Progenitor cell of endocrine pancreas (in vitro differentiated cells): ENCODE results near the gene SLC1A4. TPM values are rescaled to one million over a fixed set of nuclear protein-coding genes. Genes with fewer than 3 reads are reported as not detected.
A peak's percentile ranks its signal among the peaks of the same experiment; 100 is the strongest.

Source experiments
- DNase-seq: peaks from one replicate; pipeline ENCODE4 v3.0.0; 2021; ENCODE audit warnings: low spot score; ENCODE audit not compliant: unreplicated experiment
- H3K27ac Mint-ChIP-seq: 2 replicates; pipeline ENCODE4 v1.8.0; 2021; ENCODE audit warnings: mild to moderate bottlenecking, moderate library complexity, mixed read lengths
- H3K27me3 Mint-ChIP-seq: 2 replicates; pipeline ENCODE4 v1.8.0; 2021; ENCODE audit warnings: mixed read lengths
- H3K36me3 Mint-ChIP-seq: 2 replicates; pipeline ENCODE4 v1.8.0; 2022; ENCODE audit warnings: mixed read lengths; ENCODE audit not compliant: insufficient read depth
- H3K4me1 Mint-ChIP-seq: 2 replicates; pipeline ENCODE4 v1.8.0; 2021; ENCODE audit warnings: low read depth, mixed read lengths
- H3K4me3 Mint-ChIP-seq: 2 replicates; pipeline ENCODE4 v1.8.0; 2021; ENCODE audit warnings: low read depth, mild to moderate bottlenecking, moderate library complexity, mixed read lengths
- H3K9me3 Mint-ChIP-seq: 2 replicates; pipeline ENCODE4 v1.8.0; 2021; ENCODE audit warnings: low read depth, mixed read lengths
- CTCF ChIP-seq: fragments of 200-600 bp; sonication (generic); IDR thresholded peaks from one replicate; pipeline ENCODE4 v1.5.0; 2021; ENCODE audit warnings: antibody characterized with exemption, mild to moderate bottlenecking; ENCODE audit not compliant: unreplicated experiment
- long read RNA-seq: library from polyadenylated mRNA; unstranded; transcript quantifications from one replicate; pipeline ENCODE4 v2.0.0, GENCODE V29; 2020
- total RNA-seq: library from RNA; stranded (reverse); gene quantifications from 2 replicates; pipeline ENCODE4 v1.2.1, GENCODE V29; 2021

SLC1A4 gene
- total RNA-seq, result 12.5 and 14.6 TPM in 2 replicates
- long read RNA-seq, full-length matches to known transcripts, result 11 of 38 reads
- long read RNA-seq, partial matches to known transcripts, result 10 of 38 reads
- long read RNA-seq, other reads (novel, unspliced or antisense), result 17 of 38 reads

GRCh38 chr2:64989126-64989981, at the start of gene SLC1A4:
SLC1A4 (plus strand) TSS chr2:64989399; CDS start chr2:64989644, 245 bp downstream.
- peaks cover 4% of the 10 kb centered on the region for H3K36me3 Mint-ChIP-seq
- peaks cover 40% of the 10 kb centered on the region for H3K27me3 Mint-ChIP-seq
- peak within 1 kb of the TSS; percentile 86 for H3K4me3 Mint-ChIP-seq
- peak; percentile 55 for DNase-seq
- peak within 1 kb of the TSS; percentile 96 for H3K27ac Mint-ChIP-seq
- no peaks in the 10 kb centered on the region for H3K9me3 Mint-ChIP-seq
- peaks cover 24% of the 10 kb centered on the region for H3K4me1 Mint-ChIP-seq
- TF ChIP-seq CTCF, result no peak

- H3K27me3 Mint-ChIP-seq, result peaks cover 15% of the 10 kb centered on the region
- H3K4me3 Mint-ChIP-seq, result no peak overlapping the region
These were observed 48.1 kb upstream of the SLC1A4 start for GRCh38 chr2:64941143-64941542.

GRCh38 chr2:64941801-64942200, 47.4 kb upstream of the SLC1A4 start:
- Mint-ChIP-seq H3K27ac (no peak overlapping the region), H3K4me3 (no peak overlapping the region), H3K27me3 (peaks cover 15% of the 10 kb centered on the region), H3K36me3 (no peaks in the 10 kb centered on the region), H3K9me3 (no peaks in the 10 kb centered on the region), H3K4me1 (peaks cover 4% of the 10 kb centered on the region)
- no peak for DNase-seq
- no peak for TF ChIP-seq CTCF

More at GRCh38 chr2:64941143-64941542, 48.1 kb upstream of the SLC1A4 start:
- no peak for DNase-seq
- H3K27ac Mint-ChIP-seq, result no peak overlapping the region
- H3K9me3 Mint-ChIP-seq, result no peaks in the 10 kb centered on the region
- H3K36me3 Mint-ChIP-seq, result no peaks in the 10 kb centered on the region
- no peak for TF ChIP-seq CTCF
- peaks cover 4% of the 10 kb centered on the region for H3K4me1 Mint-ChIP-seq

GRCh38 chr2:64942693-64943092, 46.5 kb upstream of the SLC1A4 start:
- Mint-ChIP-seq H3K36me3 (no peaks in the 10 kb centered on the region), H3K9me3 (no peaks in the 10 kb centered on the region), H3K27me3 (peaks cover 15% of the 10 kb centered on the region), H3K27ac (no peak overlapping the region), H3K4me3 (no peak overlapping the region), H3K4me1 (peaks cover 4% of the 10 kb centered on the region)
- TF ChIP-seq CTCF, result no peak
- DNase-seq, result no peak

- no peak for DNase-seq
- Mint-ChIP-seq H3K27ac (no peak overlapping the region), H3K27me3 (peaks cover 14% of the 10 kb centered on the region), H3K36me3 (no peaks in the 10 kb centered on the region), H3K4me1 (peaks cover 4% of the 10 kb centered on the region), H3K9me3 (no peaks in the 10 kb centered on the region), H3K4me3 (no peak overlapping the region)
- TF ChIP-seq CTCF, result no peak
These were observed 45.6 kb upstream of the SLC1A4 start for GRCh38 chr2:64943387-64944150.
